GM12878 (cell line): ENCODE measurements around the gene CA7. TPM values are rescaled to one million over a fixed set of nuclear protein-coding genes. Genes with fewer than 3 reads are reported as not detected.

Source experiments
- ATAC-seq: fragments of 200-7000 bp; cut with Tn5 transposase; 3 replicates; pipeline ENCODE4 v1.9.1; 2020; ENCODE audit warnings: mild to moderate bottlenecking, moderate library complexity
- BruUV-seq: library from RNA; stranded (reverse); fragments of 400-500 nt; replicated peaks from 2 replicates; lab custom pipeline; 2021; lab: Mats Ljungman, UMichigan
- CTCF ChIA-PET: fragments of 300-600 bp; sonication (Branson Sonifier 250); formaldehyde crosslinking; extraction: SDS; loops from one replicate; lab custom pipeline; 2021; ENCODE audit warnings: inconsistent platforms; lab: Yijun Ruan, JAX
- POLR2A ChIA-PET: fragments of 350-600 bp; formaldehyde crosslinking; extraction: SDS; loops from one replicate; lab custom pipeline; 2021; ENCODE audit warnings: inconsistent platforms; lab: Charles Lee
- RAD21 ChIA-PET: fragments of 300-600 bp; sonication (Branson Sonifier 250); formaldehyde crosslinking; loops from one replicate; lab custom pipeline; 2023; ENCODE audit warnings: antibody characterized with exemption; ENCODE audit not compliant: unreplicated experiment; lab: Charles Lee
- SMC1A ChIA-PET: fragments of 300-600 bp; sonication (Branson Sonifier 250); formaldehyde crosslinking; loops from one replicate; lab custom pipeline; 2023; ENCODE audit not compliant: unreplicated experiment, uncharacterized antibody; lab: Charles Lee
- DNase-seq: peaks from one replicate; pipeline ENCODE4 v3.0.0-alpha.2; 2011; ENCODE audit warnings: low read depth, low spot score
- FAIRE-seq: peaks from 3 replicates; lab custom pipeline; 2011; peaks lifted over from hg19 to GRCh38; lab: Jason Lieb, UNC
- H2AFZ ChIP-seq: 2 replicates; pipeline ENCODE4 v1.6.0; 2011; ENCODE audit warnings: low read depth, low read length, control low read depth; ENCODE audit not compliant: control insufficient read depth
- H3K27ac ChIP-seq: 2 replicates; pipeline ENCODE4 v1.5.1; 2011; ENCODE audit warnings: control low read depth; ENCODE audit not compliant: control insufficient read depth, insufficient read depth
- H3K27me3 ChIP-seq, 2 experiments: replicated peaks in 1 of 2; 2 replicates each; pipeline versions ENCODE4 v1.6.0 to v1.6.1; 2011; ENCODE audit warnings: low read length in 1 of 2; ENCODE audit not compliant: control insufficient read depth in 2 of 2, insufficient read depth in 2 of 2
- H3K36me3 ChIP-seq, 2 experiments: 2 replicates each; pipeline ENCODE4 v1.5.1; 2011; ENCODE audit warnings: low read length in 1 of 2; ENCODE audit not compliant: control insufficient read depth in 2 of 2, insufficient read depth in 2 of 2
- H3K4me1 ChIP-seq: 2 replicates; pipeline ENCODE4 v1.6.1; 2011; ENCODE audit warnings: mild to moderate bottlenecking, low read length, moderate library complexity, mixed read lengths; ENCODE audit not compliant: control insufficient read depth, insufficient read depth
- H3K4me2 ChIP-seq: 2 replicates; pipeline ENCODE4 v1.6.0; 2011; ENCODE audit warnings: control low read depth; ENCODE audit not compliant: control insufficient read depth, insufficient read depth
- H3K4me3 ChIP-seq: fragments of 200-600 bp; sonication (generic); 2 replicates; pipeline ENCODE4 v1.5.1; 2016
- H3K79me2 ChIP-seq: 2 replicates; pipeline ENCODE4 v1.6.0; 2011; ENCODE audit warnings: low read length; ENCODE audit not compliant: control insufficient read depth, insufficient read depth
- H3K9ac ChIP-seq: 2 replicates; pipeline ENCODE4 v1.8.0; 2011; ENCODE audit warnings: low read length, control low read depth, mixed read lengths; ENCODE audit not compliant: control insufficient read depth, insufficient read depth
- H3K9me3 ChIP-seq: replicated peaks from 3 replicates; pipeline ENCODE4 v1.5.1; 2011; ENCODE audit warnings: mild to moderate bottlenecking, low read length; ENCODE audit not compliant: control insufficient read depth, insufficient read depth
- H4K20me1 ChIP-seq: 2 replicates; pipeline ENCODE4 v1.6.0; 2011; ENCODE audit not compliant: control insufficient read depth, insufficient read depth
- POLR2AphosphoS2 ChIP-seq: IDR thresholded peaks from 2 replicates; pipeline ENCODE4 v1.6.1; 2011; ENCODE audit warnings: low read depth, mild to moderate bottlenecking, low read length, improper control_type of control experiment, moderate library complexity
- RAD21 ChIP-seq: IDR thresholded peaks from 2 replicates; pipeline ENCODE4 v1.6.1; 2011; ENCODE audit warnings: mild to moderate bottlenecking, low read depth, low read length, moderate library complexity; ENCODE audit not compliant: insufficient read depth
- RBBP5 ChIP-seq: fragments of 200-600 bp; sonication (generic); conservative IDR thresholded peaks from 2 replicates; pipeline ENCODE4 v1.6.1; 2016
- SUPT20H ChIP-seq: IDR thresholded peaks from 2 replicates; pipeline ENCODE4 v1.6.1; 2011; ENCODE audit warnings: low read depth, mild to moderate bottlenecking, low read length, moderate library complexity, borderline replicate concordance; ENCODE audit not compliant: control insufficient read depth
- TCF7 ChIP-seq: IDR thresholded peaks from 2 replicates; pipeline ENCODE4 v1.6.1; 2014; ENCODE audit warnings: antibody characterized with exemption, borderline replicate concordance
- ZBED1 ChIP-seq: IDR thresholded peaks from 2 replicates; pipeline ENCODE4 v1.6.1; 2016; ENCODE audit warnings: borderline replicate concordance
- ZZZ3 ChIP-seq: IDR thresholded peaks from 2 replicates; pipeline ENCODE4 v1.6.1; 2011; ENCODE audit warnings: low read depth; ENCODE audit not compliant: control insufficient read depth, insufficient read length
- WGBS: methylation state at CpG from one replicate; pipeline ENCODE4 v1.1.6; 2016; ENCODE audit warnings: low lambda C conversion rate; ENCODE audit not compliant: insufficient replicate concordance, insufficient coverage; ENCODE audit errors: missing lambda C conversion rate; 5-methylcytosine and 5-hydroxymethylcytosine counted together
- in situ Hi-C: fragments of 300-500 bp; cut with MboI; formaldehyde crosslinking; loops from 9 replicates; pipeline ENCODE4 v1.14.3; 2018; ENCODE audit warnings: mixed read lengths
- intact Hi-C: fragments of 100-400 bp; cut with micrococcal nuclease; formaldehyde crosslinking; loops from one replicate; pipeline ENCODE4 v1.14.2; 2022; ENCODE audit not compliant: unreplicated experiment
- polyA plus RNA-seq, 11 experiments: library from polyadenylated mRNA; depleted of rRNA in 4 of 11; unstranded in 6 of 11; stranded (reverse) in 5 of 11; fragments of >200 nt; fragmentation: Nextera tagmentation in 4 of 11; fragmentation: Illumina TruSeq in 1 of 11; extraction: Ambion mirVana in 4 of 11; extraction: Trizol in 1 of 11; gene quantifications; 1 replicate in 1 of 11; 2 replicates in 10 of 11; pipeline versions ENCODE4 v1.2.1 to v1.2.3, GENCODE V29; 2011 to 2016; ENCODE audit warnings: inconsistent platforms in 2 of 11, missing spikeins in 2 of 11, low read depth in 1 of 11
- total RNA-seq, 4 experiments: library from RNA; depleted of rRNA in 3 of 4; stranded (reverse); fragments of >200 nt in 3 of 4; fragmentation: Illumina TruSeq in 1 of 4; extraction: Trizol in 1 of 4; gene quantifications; 2 replicates each; pipeline versions ENCODE4 v1.2.1 to v1.2.3, GENCODE V29; 2013 to 2021
- TF ChIP-seq, protein P1 (sequence below): fragments of 450-650 bp; IDR thresholded peaks from 2 replicates; pipeline ENCODE4 v1.6.1; 2018; ENCODE audit warnings: mild to moderate bottlenecking, low read depth, moderate library complexity; ENCODE audit not compliant: partially characterized antibody
- TF ChIP-seq, protein P2 (sequence below): fragments of 450-650 bp; IDR thresholded peaks from 2 replicates; pipeline ENCODE4 v1.6.1; 2014; ENCODE audit warnings: mild to moderate bottlenecking

Gene CA7
- total and polyA plus RNA-seq, 10 of the 15 experiments (the other 5 are each of a cell fraction or from before 2014, with no cell fraction given), result 0.04 TPM; not detected in 9

DNA sequence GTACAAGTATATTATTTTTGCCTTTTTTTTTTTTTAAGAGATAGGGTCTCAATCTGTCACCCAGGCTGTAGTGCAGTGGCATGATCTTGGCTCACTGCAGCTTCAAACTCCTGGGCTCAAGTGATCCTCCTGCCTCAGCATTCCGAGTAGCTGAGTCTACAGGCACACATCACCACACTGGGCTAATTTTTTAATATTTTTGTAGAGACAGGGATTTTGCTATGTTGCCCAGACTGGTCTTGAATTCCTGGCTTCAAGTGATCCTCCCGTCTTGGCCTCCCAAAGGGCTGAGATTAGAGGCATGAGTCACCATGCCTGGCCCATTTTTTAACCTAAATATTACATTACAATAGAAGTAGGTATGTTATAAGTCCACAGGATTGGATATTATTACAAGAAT, 46.1 kb upstream of the CA7 start:
- Histone ChIP-seq H3K4me1 (no peaks in the 10 kb centered on the region), H3K79me2 (no peaks in the 10 kb centered on the region), H3K36me3 (peaks cover 0 to 3% of the 10 kb centered on the region in 2 experiments; a peak in 1 of 4 replicates), H2AFZ (no peak overlapping the region), H3K27ac (no peak overlapping the region), H4K20me1 (no peaks in the 10 kb centered on the region), H3K4me2 (no peak overlapping the region), H3K4me3 (no peak overlapping the region), H3K9ac (no peak overlapping the region), H3K9me3 (no peaks in the 10 kb centered on the region), H3K27me3 (no peaks in the 10 kb centered on the region)
- SMC1A ChIA-PET, result no interaction called here
- intact Hi-C loops, result no loop called here
- no TSS peak for BruUV-seq
- FAIRE-seq (no peak), DNase-seq (no peak), ATAC-seq (no peak)
- TF ChIP-seq RAD21, result no peak
- no peak for TF ChIP-seq ZZZ3
- TF ChIP-seq POLR2AphosphoS2, result no peak
- no peak for TF ChIP-seq ZBED1
- TF ChIP-seq SUPT20H, result no peak
- TF ChIP-seq TCF7, result no peak
- TF ChIP-seq, protein P1, sequence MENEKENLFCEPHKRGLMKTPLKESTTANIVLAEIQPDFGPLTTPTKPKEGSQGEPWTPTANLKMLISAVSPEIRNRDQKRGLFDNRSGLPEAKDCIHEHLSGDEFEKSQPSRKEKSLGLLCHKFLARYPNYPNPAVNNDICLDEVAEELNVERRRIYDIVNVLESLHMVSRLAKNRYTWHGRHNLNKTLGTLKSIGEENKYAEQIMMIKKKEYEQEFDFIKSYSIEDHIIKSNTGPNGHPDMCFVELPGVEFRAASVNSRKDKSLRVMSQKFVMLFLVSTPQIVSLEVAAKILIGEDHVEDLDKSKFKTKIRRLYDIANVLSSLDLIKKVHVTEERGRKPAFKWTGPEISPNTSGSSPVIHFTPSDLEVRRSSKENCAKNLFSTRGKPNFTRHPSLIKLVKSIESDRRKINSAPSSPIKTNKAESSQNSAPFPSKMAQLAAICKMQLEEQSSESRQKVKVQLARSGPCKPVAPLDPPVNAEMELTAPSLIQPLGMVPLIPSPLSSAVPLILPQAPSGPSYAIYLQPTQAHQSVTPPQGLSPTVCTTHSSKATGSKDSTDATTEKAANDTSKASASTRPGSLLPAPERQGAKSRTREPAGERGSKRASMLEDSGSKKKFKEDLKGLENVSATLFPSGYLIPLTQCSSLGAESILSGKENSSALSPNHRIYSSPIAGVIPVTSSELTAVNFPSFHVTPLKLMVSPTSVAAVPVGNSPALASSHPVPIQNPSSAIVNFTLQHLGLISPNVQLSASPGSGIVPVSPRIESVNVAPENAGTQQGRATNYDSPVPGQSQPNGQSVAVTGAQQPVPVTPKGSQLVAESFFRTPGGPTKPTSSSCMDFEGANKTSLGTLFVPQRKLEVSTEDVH, result no peak
- TF ChIP-seq, protein P2, sequence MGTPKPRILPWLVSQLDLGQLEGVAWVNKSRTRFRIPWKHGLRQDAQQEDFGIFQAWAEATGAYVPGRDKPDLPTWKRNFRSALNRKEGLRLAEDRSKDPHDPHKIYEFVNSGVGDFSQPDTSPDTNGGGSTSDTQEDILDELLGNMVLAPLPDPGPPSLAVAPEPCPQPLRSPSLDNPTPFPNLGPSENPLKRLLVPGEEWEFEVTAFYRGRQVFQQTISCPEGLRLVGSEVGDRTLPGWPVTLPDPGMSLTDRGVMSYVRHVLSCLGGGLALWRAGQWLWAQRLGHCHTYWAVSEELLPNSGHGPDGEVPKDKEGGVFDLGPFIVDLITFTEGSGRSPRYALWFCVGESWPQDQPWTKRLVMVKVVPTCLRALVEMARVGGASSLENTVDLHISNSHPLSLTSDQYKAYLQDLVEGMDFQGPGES, result no peak
- no peak for TF ChIP-seq RBBP5
- 94% methylated on average over 2 of the region's 2 CpGs for WGBS
- CTCF ChIA-PET, result no interaction called here
- RAD21 ChIA-PET, result no interaction called here
- POLR2A ChIA-PET, result no interaction called here
- in situ Hi-C loops, result no loop called here
